KMS-11 (cell line): ENCODE results near the gene MICAL2.

Experiments used
- H2AFZ ChIP-seq: fragments of 200-600 bp; sonication (generic); 2 replicates; pipeline ENCODE4 v1.6.1; 2016; ENCODE audit warnings: antibody characterized with exemption, mixed run types, low read depth
- H3K27ac ChIP-seq: fragments of 200-600 bp; sonication (generic); 2 replicates; pipeline ENCODE4 v1.6.1; 2016; ENCODE audit warnings: mild to moderate bottlenecking, mixed run types
- H3K27me3 ChIP-seq: fragments of 200-600 bp; sonication (generic); 2 replicates; pipeline ENCODE4 v1.6.1; 2017; ENCODE audit warnings: mild to moderate bottlenecking, low read depth, mixed run types, moderate library complexity; ENCODE audit not compliant: insufficient read depth
- H3K36me3 ChIP-seq: fragments of 200-600 bp; sonication (generic); 2 replicates; pipeline ENCODE4 v1.6.1; 2017; ENCODE audit warnings: mild to moderate bottlenecking, mixed run types; ENCODE audit not compliant: insufficient read depth
- H3K4me1 ChIP-seq: fragments of 200-600 bp; sonication (generic); 2 replicates; pipeline ENCODE4 v1.6.1; 2016; ENCODE audit warnings: mild to moderate bottlenecking, low read depth, mixed run types; ENCODE audit not compliant: poor library complexity, severe bottlenecking
- H3K4me2 ChIP-seq: fragments of 200-600 bp; sonication (generic); 2 replicates; pipeline ENCODE4 v1.7.0; 2016; ENCODE audit warnings: mild to moderate bottlenecking, mixed run types
- H3K4me3 ChIP-seq: fragments of 200-600 bp; sonication (generic); IDR thresholded peaks from 2 replicates; pipeline ENCODE4 v1.6.1; 2017; ENCODE audit warnings: low read depth, low read length, mixed read lengths; ENCODE audit not compliant: insufficient read depth
- H3K79me2 ChIP-seq: fragments of 200-600 bp; sonication (generic); 2 replicates; pipeline ENCODE4 v1.6.1; 2016; ENCODE audit warnings: low read depth, mixed run types; ENCODE audit not compliant: insufficient read depth
- H3K9ac ChIP-seq: fragments of 200-600 bp; sonication (generic); 2 replicates; pipeline ENCODE4 v1.6.1; 2016; ENCODE audit warnings: mild to moderate bottlenecking, mixed run types
- H4K20me1 ChIP-seq: fragments of 200-600 bp; sonication (generic); 2 replicates; pipeline ENCODE4 v1.6.1; 2016; ENCODE audit warnings: mild to moderate bottlenecking, mixed run types; ENCODE audit not compliant: insufficient read depth
- CTCF ChIP-seq: fragments of 200-600 bp; sonication (generic); conservative IDR thresholded peaks from 2 replicates; pipeline ENCODE4 v1.6.1; 2017; ENCODE audit warnings: low read depth, mild to moderate bottlenecking, antibody characterized with exemption, low read length, moderate library complexity, mixed read lengths

Gene MICAL2

DNA sequence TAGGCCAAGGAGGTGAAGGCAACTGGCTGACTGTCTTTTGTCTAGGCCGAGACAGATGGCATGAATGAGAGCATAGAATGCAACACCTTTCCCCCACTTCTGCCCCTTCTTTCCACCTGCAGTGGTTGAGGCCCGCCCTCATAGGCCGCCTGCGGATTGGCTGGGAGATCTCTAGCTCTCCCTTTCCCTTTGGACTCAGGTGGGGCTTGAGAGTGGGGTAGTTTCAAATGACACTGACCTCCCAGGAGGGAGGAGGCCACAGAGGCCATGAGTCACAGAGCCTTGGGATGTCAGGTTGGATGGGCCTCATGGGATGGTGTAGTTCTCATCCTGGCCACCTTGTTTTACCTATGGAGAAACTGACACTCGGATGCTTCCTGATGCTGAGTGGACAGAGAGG, 9.1 kb downstream of the MICAL2 start:
- H3K4me3 ChIP-seq: no peak overlapping the region
- no peaks in the 10 kb centered on the region for H3K79me2 ChIP-seq
- H3K36me3 ChIP-seq: no peaks in the 10 kb centered on the region
- no peak for TF ChIP-seq CTCF
- no peak overlapping the region for H3K9ac ChIP-seq
- H3K4me2 ChIP-seq: no peak overlapping the region
- no peaks in the 10 kb centered on the region for H4K20me1 ChIP-seq
- H2AFZ ChIP-seq: no peak overlapping the region
- peaks cover 14% of the 10 kb centered on the region for H3K4me1 ChIP-seq
- H3K27me3 ChIP-seq: no peaks in the 10 kb centered on the region
- H3K27ac ChIP-seq: no peak overlapping the region

- no peak overlapping the region for H3K9ac ChIP-seq
- H3K36me3 ChIP-seq: no peaks in the 10 kb centered on the region
- H4K20me1 ChIP-seq: no peaks in the 10 kb centered on the region
- no peak overlapping the region for H3K4me3 ChIP-seq
- H3K4me2 ChIP-seq: no peak overlapping the region
- no peak overlapping the region for H3K27ac ChIP-seq
- TF ChIP-seq CTCF: no peak
- H3K27me3 ChIP-seq: no peaks in the 10 kb centered on the region
- H3K4me1 ChIP-seq: peaks cover 18% of the 10 kb centered on the region
- no peak overlapping the region for H2AFZ ChIP-seq
- H3K79me2 ChIP-seq: no peaks in the 10 kb centered on the region
These were observed 9.9 kb downstream of the MICAL2 start for GRCh38 chr11:12120031-12121008.

GRCh38 chr11:12121011-12121410, 10.6 kb downstream of the MICAL2 start:
- H3K4me1 ChIP-seq: peaks cover 18% of the 10 kb centered on the region
- no peaks in the 10 kb centered on the region for H3K79me2 ChIP-seq
- no peak overlapping the region for H3K4me3 ChIP-seq
- no peak for TF ChIP-seq CTCF
- H3K4me2 ChIP-seq: no peak overlapping the region
- H3K27me3 ChIP-seq: no peaks in the 10 kb centered on the region
- H3K27ac ChIP-seq: no peak overlapping the region
- no peaks in the 10 kb centered on the region for H3K36me3 ChIP-seq
- no peak overlapping the region for H3K9ac ChIP-seq
- H4K20me1 ChIP-seq: no peaks in the 10 kb centered on the region
- no peak overlapping the region for H2AFZ ChIP-seq

DNA sequence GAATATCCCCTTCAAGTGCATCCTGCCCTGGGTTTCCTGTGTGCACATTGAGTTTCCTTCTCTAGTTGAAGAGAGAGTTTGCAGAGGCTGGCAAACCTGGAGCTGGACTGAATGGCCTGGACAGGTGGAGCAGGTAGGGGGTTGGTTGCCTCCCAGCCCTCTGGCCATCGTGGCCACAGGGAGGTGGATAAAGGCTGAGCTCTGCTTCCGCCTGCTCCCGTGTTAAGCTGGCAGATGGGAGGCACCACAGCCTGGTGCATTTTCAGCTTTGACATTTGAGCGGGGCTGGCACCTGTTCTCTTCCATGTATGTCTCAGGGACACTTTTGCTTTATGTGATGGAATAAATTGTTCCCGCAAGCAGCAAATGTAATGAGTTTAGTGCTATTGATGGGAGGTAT, 11.1 kb downstream of the MICAL2 start:
- Histone ChIP-seq H3K4me1 (peaks cover 18% of the 10 kb centered on the region), H3K36me3 (no peaks in the 10 kb centered on the region), H3K4me2 (no peak overlapping the region), H4K20me1 (no peaks in the 10 kb centered on the region), H3K4me3 (no peak overlapping the region), H2AFZ (no peak overlapping the region), H3K9ac (no peak overlapping the region), H3K27ac (no peak overlapping the region), H3K27me3 (no peaks in the 10 kb centered on the region), H3K79me2 (no peaks in the 10 kb centered on the region)
- no peak for TF ChIP-seq CTCF
